Heart left ventricle (tissue), 13 donors: ENCODE data around the gene NODAL.

Experiments
- POLR2A ChIP-seq, 2 donors: fragments of 450-650 bp; IDR thresholded peaks; one replicate each; pipeline ENCODE4 v1.6.1; 2017; ENCODE audit warnings: antibody characterized with exemption in 2 of 2, mild to moderate bottlenecking in 2 of 2, moderate library complexity in 2 of 2
- TF ChIP-seq, protein P1 (sequence below), 12 donors: fragments of 200-600 bp; sonication (generic) in 4 of 12; IDR thresholded peaks; one replicate each; pipeline versions ENCODE4 v1.5.0 to v1.8.0; 2018 to 2022; ENCODE audit warnings: antibody characterized with exemption in 12 of 12, mild to moderate bottlenecking in 5 of 12
- donor health status: ischemic (EF 13 %, LVEDD 7.1; RV severe dilation, severe dysfunction).
- donor health status: DM: no; HTN: yes; CAD: no.
- donor health status: DM: no; HTN: no; CAD: no.
- donor health status: ischemic (EF 25% LVEDD 6.9; RV normal size, moderate dysfunction).
- donor health status: ischemic (EF 25% LVEDD 5.7; RV mildly dilated, moderate dysfunction).
- donor health status: ischemic (EF 35%, LVEDD 5.7; RV mildly dilated, moderate dysfunction).
- donor health status: nonischemic (EF 11% LVEDD 7.7; RV severe dilation, severe dysfunction).
- donor health status: DM: yes; HTN: yes; CAD: no.
- donor health status: PGD.
- donor health status: ischemic (EF 29% LVEDD 5.4; RV normal size, mild dysfunction).
- donor health status: nonischemic (EF 23%, LVEDD 6.1; RV moderate dilation, normal function).

- TF ChIP-seq, protein P1, sequence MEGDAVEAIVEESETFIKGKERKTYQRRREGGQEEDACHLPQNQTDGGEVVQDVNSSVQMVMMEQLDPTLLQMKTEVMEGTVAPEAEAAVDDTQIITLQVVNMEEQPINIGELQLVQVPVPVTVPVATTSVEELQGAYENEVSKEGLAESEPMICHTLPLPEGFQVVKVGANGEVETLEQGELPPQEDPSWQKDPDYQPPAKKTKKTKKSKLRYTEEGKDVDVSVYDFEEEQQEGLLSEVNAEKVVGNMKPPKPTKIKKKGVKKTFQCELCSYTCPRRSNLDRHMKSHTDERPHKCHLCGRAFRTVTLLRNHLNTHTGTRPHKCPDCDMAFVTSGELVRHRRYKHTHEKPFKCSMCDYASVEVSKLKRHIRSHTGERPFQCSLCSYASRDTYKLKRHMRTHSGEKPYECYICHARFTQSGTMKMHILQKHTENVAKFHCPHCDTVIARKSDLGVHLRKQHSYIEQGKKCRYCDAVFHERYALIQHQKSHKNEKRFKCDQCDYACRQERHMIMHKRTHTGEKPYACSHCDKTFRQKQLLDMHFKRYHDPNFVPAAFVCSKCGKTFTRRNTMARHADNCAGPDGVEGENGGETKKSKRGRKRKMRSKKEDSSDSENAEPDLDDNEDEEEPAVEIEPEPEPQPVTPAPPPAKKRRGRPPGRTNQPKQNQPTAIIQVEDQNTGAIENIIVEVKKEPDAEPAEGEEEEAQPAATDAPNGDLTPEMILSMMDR (IDR thresholded peaks at IDR 0.05), result no peak
- TF ChIP-seq POLR2A (IDR thresholded peaks at IDR 0.05), result no peak
These were observed 17.7 kb upstream of the NODAL start for GRCh38 chr10:70459061-70459773.
